HepG2 (cell line): ENCODE data around the gene TECTA. TPM values are rescaled to one million over a fixed set of nuclear protein-coding genes. Genes with fewer than 3 reads are reported as not detected.

Source experiments
- ATAC-seq: fragments of 200-7000 bp; cut with Tn5 transposase; 3 replicates; pipeline ENCODE4 v1.9.1; 2020; ENCODE audit warnings: mild to moderate bottlenecking, moderate library complexity
- BruUV-seq: library from RNA; stranded (reverse); fragments of 400-500 nt; replicated peaks from 2 replicates; lab custom pipeline; 2021; lab: Mats Ljungman, UMichigan
- CTCF ChIA-PET: fragments of 300-600 bp; formaldehyde crosslinking; extraction: SDS; loops from one replicate; lab custom pipeline; 2021; ENCODE audit warnings: low total read pairs, inconsistent platforms, low intra/inter-chr PET ratio; lab: Yijun Ruan, JAX
- POLR2A ChIA-PET: fragments of 350-600 bp; sonication (Branson Sonifier 250); formaldehyde crosslinking; loops from one replicate; lab custom pipeline; 2020; ENCODE audit warnings: antibody characterized with exemption, inconsistent platforms; lab: Yijun Ruan, JAX
- DNase-seq: peaks from one replicate; pipeline ENCODE4 v3.0.0-alpha.2; 2015; ENCODE audit warnings: low spot score
- FAIRE-seq: peaks from 3 replicates; lab custom pipeline; 2011; peaks lifted over from hg19 to GRCh38; lab: Jason Lieb, UNC
- H2AFZ ChIP-seq: one replicate; pipeline ENCODE4 v1.6.1; 2011; ENCODE audit warnings: low read length, inconsistent platforms
- H3K27ac ChIP-seq: fragments of 300-600 bp; 3 replicates; pipeline ENCODE4 v1.8.0; 2011; ENCODE audit warnings: mixed run types, mild to moderate bottlenecking, mixed read lengths, low read length, inconsistent platforms; ENCODE audit not compliant: insufficient read depth; ENCODE audit errors: extremely low read length
- H3K27me3 ChIP-seq, 2 experiments: fragments of 200-600 bp in 1 of 2; 2 replicates in 1 of 2; 3 replicates in 1 of 2; pipeline versions ENCODE4 v1.6.0 to v1.8.0; 2011; ENCODE audit warnings: low read length in 2 of 2, mild to moderate bottlenecking in 2 of 2, moderate library complexity in 2 of 2, inconsistent platforms in 1 of 2; ENCODE audit not compliant: insufficient read depth in 2 of 2, control insufficient read depth in 1 of 2
- H3K36me3 ChIP-seq, 2 experiments: fragments of 200-600 bp in 1 of 2; replicated peaks in 1 of 2; 2 replicates in 1 of 2; 3 replicates in 1 of 2; pipeline versions ENCODE4 v1.5.1 to v1.8.0; 2011; ENCODE audit warnings: low read length in 2 of 2, inconsistent platforms in 1 of 2; ENCODE audit not compliant: insufficient read depth in 2 of 2, control insufficient read depth in 1 of 2
- H3K4me1 ChIP-seq: 2 replicates; pipeline ENCODE4 v1.5.1; 2012; ENCODE audit warnings: low read length, inconsistent platforms; ENCODE audit not compliant: insufficient read depth
- H3K4me2 ChIP-seq: 2 replicates; pipeline ENCODE4 v1.6.0; 2011; ENCODE audit warnings: low read depth, low read length, inconsistent platforms
- H3K4me3 ChIP-seq, 3 experiments: fragments of 200-600 bp in 1 of 3; sonication (generic), shearing (Covaris generic) in 1 of 3; replicated peaks in 1 of 3; 2 replicates each; pipeline ENCODE4 v1.5.1; 2011 to 2016; ENCODE audit warnings: low read length in 3 of 3, inconsistent platforms in 2 of 3, low read depth in 2 of 3, mild to moderate bottlenecking in 2 of 3, control low read depth in 1 of 3, mixed read lengths in 1 of 3; ENCODE audit not compliant: insufficient read depth in 1 of 3
- H3K79me2 ChIP-seq: one replicate; pipeline ENCODE4 v1.6.1; 2011; ENCODE audit warnings: low read length, inconsistent platforms; ENCODE audit not compliant: insufficient read depth
- H3K9ac ChIP-seq: 2 replicates; pipeline ENCODE4 v1.6.0; 2011; ENCODE audit warnings: mild to moderate bottlenecking, low read depth, low read length, inconsistent platforms; ENCODE audit not compliant: insufficient read depth
- H3K9me3 ChIP-seq: 2 replicates; pipeline ENCODE4 v1.5.1; 2012; ENCODE audit warnings: mild to moderate bottlenecking, low read length
- H4K20me1 ChIP-seq: 2 replicates; pipeline ENCODE4 v1.6.0; 2011; ENCODE audit warnings: inconsistent platforms, mild to moderate bottlenecking, low read length, moderate library complexity; ENCODE audit not compliant: insufficient read depth
- CEBPB ChIP-seq: IDR thresholded peaks from 2 replicates; pipeline ENCODE4 v1.6.1; 2011; ENCODE audit warnings: low read depth, low read length, improper control_type of control experiment, borderline replicate concordance
- GABPB1 ChIP-seq: IDR thresholded peaks from 2 replicates; pipeline ENCODE4 v1.6.1; 2016; ENCODE audit warnings: mild to moderate bottlenecking, missing genetic modification reagents, moderate library complexity, missing compliant biosample characterization
- RAD21 ChIP-seq: fragments of 450-650 bp; formaldehyde crosslinking; IDR thresholded peaks from 2 replicates; pipeline ENCODE4 v1.5.0; 2020; ENCODE audit warnings: mild to moderate bottlenecking
- STAG1 ChIP-seq: sonication (generic); formaldehyde crosslinking; IDR thresholded peaks from 2 replicates; pipeline ENCODE4 v1.4.0; 2020; ENCODE audit warnings: missing genetic modification reagents
- ZNF138 ChIP-seq: sonication (generic); formaldehyde crosslinking; IDR thresholded peaks from 2 replicates; pipeline ENCODE4 v1.5.0; 2020; ENCODE audit warnings: mild to moderate bottlenecking, low read depth, missing genetic modification reagents
- ZNF260 ChIP-seq: sonication (generic); formaldehyde crosslinking; IDR thresholded peaks from 2 replicates; pipeline ENCODE4 v1.4.0; 2020; ENCODE audit warnings: missing genetic modification reagents, low read depth, mild to moderate bottlenecking, borderline replicate concordance
- ZNF30 ChIP-seq: sonication (generic); formaldehyde crosslinking; IDR thresholded peaks from 2 replicates; pipeline ENCODE4 v1.5.0; 2020; ENCODE audit warnings: mild to moderate bottlenecking, missing genetic modification reagents
- ZNF501 ChIP-seq: sonication (generic); formaldehyde crosslinking; IDR thresholded peaks from 2 replicates; pipeline ENCODE4 v1.5.1; 2020; ENCODE audit warnings: mild to moderate bottlenecking, moderate library complexity, missing genetic modification reagents
- ZNF605 ChIP-seq: sonication (generic); formaldehyde crosslinking; IDR thresholded peaks from 2 replicates; pipeline ENCODE4 v1.8.0; 2022; ENCODE audit warnings: mild to moderate bottlenecking, missing genetic modification reagents
- ZNF772 ChIP-seq: sonication (generic); formaldehyde crosslinking; IDR thresholded peaks from 2 replicates; pipeline ENCODE4 v1.5.0; 2020; ENCODE audit warnings: mild to moderate bottlenecking, missing genetic modification reagents
- WGBS: methylation state at CpG from one replicate; pipeline ENCODE4 v1.1.6; 2017; ENCODE audit warnings: low lambda C conversion rate; 5-methylcytosine and 5-hydroxymethylcytosine counted together
- in situ Hi-C: cut with HindIII; loops from 2 replicates; pipeline ENCODE4 v1.10.0; 2017; ENCODE audit warnings: low pct_unique_long_range_greater_than_20kb; ENCODE audit not compliant: extremely low pct_ligation_motif_present
- intact Hi-C: fragments of 100-400 bp; cut with micrococcal nuclease; formaldehyde crosslinking; loops from one replicate; pipeline ENCODE4 v1.10.0; 2022; ENCODE audit not compliant: unreplicated experiment
- polyA plus RNA-seq, 8 experiments: library from polyadenylated mRNA; depleted of rRNA in 3 of 8; stranded (reverse) in 7 of 8; unstranded in 1 of 8; fragments of >200 nt; fragmentation: Illumina TruSeq in 4 of 8; extraction: Trizol in 4 of 8; gene quantifications; 2 replicates each; pipeline versions ENCODE4 v1.2.1 to v1.2.3, GENCODE V29; 2011 to 2016; ENCODE audit warnings: low read depth in 4 of 8, missing spikeins in 1 of 8, mixed read lengths in 1 of 8; ENCODE audit not compliant: insufficient read depth in 1 of 8
- total RNA-seq, 5 experiments: library from RNA; depleted of rRNA; stranded (reverse); fragments of >200 nt; fragmentation: Illumina TruSeq; extraction: Trizol; gene quantifications; 2 replicates each; pipeline ENCODE4 v1.2.3, GENCODE V29; 2016; ENCODE audit warnings: low read depth in 1 of 5
- TF ChIP-seq, protein P1 (sequence below): sonication (generic); formaldehyde crosslinking; IDR thresholded peaks from 2 replicates; pipeline ENCODE4 v1.8.0; 2022; ENCODE audit warnings: missing genetic modification reagents, mild to moderate bottlenecking, inconsistent platforms, borderline replicate concordance
- TF ChIP-seq, protein P2 (sequence below): sonication (generic); formaldehyde crosslinking; IDR thresholded peaks from 2 replicates; pipeline ENCODE4 v1.5.0; 2020; ENCODE audit warnings: mild to moderate bottlenecking, missing genetic modification reagents, moderate library complexity

TECTA gene
- total and polyA plus RNA-seq, 2 of the 13 experiments (the other 11 are each of a cell fraction or from before 2014, with no cell fraction given), result 0.04 to 0.17 TPM

GRCh38 chr11:121110871-121111724, 10.1 kb downstream of the TECTA start:
- 48% methylated on average over 10 of the region's 10 CpGs for WGBS
- H4K20me1 ChIP-seq, result no peaks in the 10 kb centered on the region
- no peak overlapping the region for H3K4me3 ChIP-seq
- in situ Hi-C loops (loop anchor here (5.0 kb wide), 1 partner anchor 169 kb away; no protein-coding TSS in a partner anchor), intact Hi-C loops (loop anchor here (10.0 kb wide), 1 partner anchor 84 kb away; no protein-coding TSS in a partner anchor)
- H3K79me2 ChIP-seq, result no peaks in the 10 kb centered on the region
- H3K9ac ChIP-seq, result no peak overlapping the region
- DNase-seq (no peak), FAIRE-seq (no peak), ATAC-seq (no peak)
- H3K36me3 ChIP-seq, result no peaks in the 10 kb centered on the region
- H3K4me1 ChIP-seq, result no peaks in the 10 kb centered on the region
- CTCF ChIA-PET, result no interaction called here
- H3K9me3 ChIP-seq, result no peaks in the 10 kb centered on the region
- no peak overlapping the region for H3K4me2 ChIP-seq
- H2AFZ ChIP-seq, result no peak overlapping the region
- no peak overlapping the region for H3K27ac ChIP-seq
- BruUV-seq, result no TSS peak
- TF ChIP-seq STAG1 (CRISPR knock-in tag), result no peak
- no peak for TF ChIP-seq ZNF138 (CRISPR knock-in tag)
- TF ChIP-seq ZNF260, result no peak
- no peak for TF ChIP-seq GABPB1
- POLR2A ChIA-PET, result no interaction called here
- peaks cover 0 to 15% of the 10 kb centered on the region in 2 experiments; a peak in 1 of 5 replicates for H3K27me3 ChIP-seq

- CTCF ChIA-PET, result interaction anchor here (0.7 kb wide), 1 partner anchor 179 kb away, joined by 3 read pairs; no protein-coding TSS in a partner anchor
- in situ Hi-C loops, result loop anchor here (5.0 kb wide), 1 partner anchor 170 kb away; no protein-coding TSS in a partner anchor
- 0 out of 2 replicates have a peak, but pooled peaks have one; percentile 39 for TF ChIP-seq ZNF501 (CRISPR knock-in tag)
- TF ChIP-seq ZNF30 (CRISPR knock-in tag), result no peak
- TF ChIP-seq, protein P1, sequence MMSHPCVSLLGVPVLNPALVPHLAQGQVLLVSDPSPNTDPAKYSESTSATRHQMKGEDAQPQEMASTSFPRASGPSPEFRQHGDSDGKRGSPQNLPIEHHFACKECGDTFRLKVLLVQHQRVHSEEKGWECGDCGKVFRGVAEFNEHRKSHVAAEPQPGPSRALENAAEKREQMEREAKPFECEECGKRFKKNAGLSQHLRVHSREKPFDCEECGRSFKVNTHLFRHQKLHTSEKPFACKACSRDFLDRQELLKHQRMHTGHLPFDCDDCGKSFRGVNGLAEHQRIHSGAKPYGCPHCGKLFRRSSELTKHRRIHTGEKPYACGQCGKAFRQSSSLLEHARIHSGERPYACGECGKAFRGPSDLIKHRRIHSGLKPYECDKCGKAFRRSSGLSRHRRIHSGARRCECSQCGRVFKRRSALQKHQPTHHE (CRISPR knock-in tag), result no peak
- TF ChIP-seq ZNF772 (CRISPR knock-in tag), result no peak
- TF ChIP-seq CEBPB, result peak; percentile 64; the same call in 1 of the 2 replicates
- TF ChIP-seq RAD21 (CRISPR knock-in tag), result peak; percentile 74
- TF ChIP-seq ZNF605, result 0 out of 2 replicates have a peak, but pooled peaks have one; percentile 34
- TF ChIP-seq, protein P2, sequence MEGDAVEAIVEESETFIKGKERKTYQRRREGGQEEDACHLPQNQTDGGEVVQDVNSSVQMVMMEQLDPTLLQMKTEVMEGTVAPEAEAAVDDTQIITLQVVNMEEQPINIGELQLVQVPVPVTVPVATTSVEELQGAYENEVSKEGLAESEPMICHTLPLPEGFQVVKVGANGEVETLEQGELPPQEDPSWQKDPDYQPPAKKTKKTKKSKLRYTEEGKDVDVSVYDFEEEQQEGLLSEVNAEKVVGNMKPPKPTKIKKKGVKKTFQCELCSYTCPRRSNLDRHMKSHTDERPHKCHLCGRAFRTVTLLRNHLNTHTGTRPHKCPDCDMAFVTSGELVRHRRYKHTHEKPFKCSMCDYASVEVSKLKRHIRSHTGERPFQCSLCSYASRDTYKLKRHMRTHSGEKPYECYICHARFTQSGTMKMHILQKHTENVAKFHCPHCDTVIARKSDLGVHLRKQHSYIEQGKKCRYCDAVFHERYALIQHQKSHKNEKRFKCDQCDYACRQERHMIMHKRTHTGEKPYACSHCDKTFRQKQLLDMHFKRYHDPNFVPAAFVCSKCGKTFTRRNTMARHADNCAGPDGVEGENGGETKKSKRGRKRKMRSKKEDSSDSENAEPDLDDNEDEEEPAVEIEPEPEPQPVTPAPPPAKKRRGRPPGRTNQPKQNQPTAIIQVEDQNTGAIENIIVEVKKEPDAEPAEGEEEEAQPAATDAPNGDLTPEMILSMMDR (CRISPR knock-in tag), result peak; percentile 81
Measured at GRCh38 chr11:121112498-121113455, 11.7 kb downstream of the TECTA start.

More at GRCh38 chr11:121112498-121113455, 11.7 kb downstream of the TECTA start:
- no peak overlapping the region for H3K4me3 ChIP-seq
- H3K9me3 ChIP-seq, result no peaks in the 10 kb centered on the region
- H3K27ac ChIP-seq, result no peak overlapping the region
- no peaks in the 10 kb centered on the region for H3K36me3 ChIP-seq
- POLR2A ChIA-PET, result no interaction called here
- H2AFZ ChIP-seq, result no peak overlapping the region
- peaks cover 0 to 18% of the 10 kb centered on the region in 2 experiments; a peak in 3 of 5 replicates for H3K27me3 ChIP-seq
- ATAC-seq (peak; percentile 95), FAIRE-seq (peak; percentile 66), DNase-seq (peak; percentile 52)
- BruUV-seq, result no TSS peak
- no peak overlapping the region for H3K4me2 ChIP-seq
- no peaks in the 10 kb centered on the region for H3K4me1 ChIP-seq
- H4K20me1 ChIP-seq, result no peaks in the 10 kb centered on the region
- no peak overlapping the region for H3K9ac ChIP-seq
- 14% methylated on average over 22 of the region's 32 CpGs for WGBS
- intact Hi-C loops, result loop anchor here (1.0 to 10.0 kb wide), 4 partner anchors 80 to 602 kb away; partner anchors contain the start of gene GRIK4
- H3K79me2 ChIP-seq, result no peaks in the 10 kb centered on the region
